ENCODE data around the gene AMT.

The AMT gene

GRCh38 chr3:49387721-49388120 is 34.6 kb downstream of the AMT start:
- no peak for FAIRE-seq

GRCh38 chr3:49386056-49386756 is 36.1 kb downstream of the AMT start:
- FAIRE-seq, result no peak

- no peak for FAIRE-seq
Observed at GRCh38 chr3:49385617-49386016, 36.7 kb downstream of the AMT start.

- no peak for FAIRE-seq
Observed at GRCh38 chr3:49383387-49383786, 38.9 kb downstream of the AMT start.

- FAIRE-seq, result no peak
Observed at GRCh38 chr3:49378249-49378895, 43.9 kb downstream of the AMT start.

GRCh38 chr3:49377483-49377882 is 44.8 kb downstream of the AMT start:
- FAIRE-seq, result no peak

GRCh38 chr3:49371946-49372345 is 50.3 kb downstream of the AMT start:
- no peak for FAIRE-seq

- FAIRE-seq, result no peak
Observed at GRCh38 chr3:49370585-49371290, 51.5 kb downstream of the AMT start.
